Ectodermal cell (in vitro differentiated cells): ENCODE results near the gene CD300A.

Experiments used
- H3K27ac ChIP-seq: 2 replicates; pipeline ENCODE4 v1.7.0; 2013; ENCODE audit warnings: mild to moderate bottlenecking, low read depth, low read length; ENCODE audit not compliant: insufficient read depth, poor library complexity, severe bottlenecking
- H3K27me3 ChIP-seq: 2 replicates; pipeline ENCODE4 v1.7.0; 2013; ENCODE audit warnings: mild to moderate bottlenecking, low read length; ENCODE audit not compliant: insufficient read depth, control insufficient read depth, poor library complexity, severe bottlenecking
- H3K36me3 ChIP-seq: one replicate; pipeline ENCODE4 v1.7.0; 2013; ENCODE audit warnings: low read length; ENCODE audit not compliant: control insufficient read depth, insufficient read depth
- H3K4me1 ChIP-seq: one replicate; pipeline ENCODE4 v1.7.0; 2013; ENCODE audit warnings: low read length; ENCODE audit not compliant: control insufficient read depth, insufficient read depth
- H3K4me3 ChIP-seq: 2 replicates; pipeline ENCODE4 v1.7.0; 2013; ENCODE audit warnings: low read depth, low read length, control low read depth; ENCODE audit not compliant: insufficient read depth
- H3K9me3 ChIP-seq: 2 replicates; pipeline ENCODE4 v1.7.0; 2013; ENCODE audit warnings: mild to moderate bottlenecking, low read length, moderate library complexity; ENCODE audit not compliant: control insufficient read depth
- WGBS, 2 experiments: methylation state at CpG; one replicate each; pipeline ENCODE4 v1.1.7; 2013; ENCODE audit warnings: missing lambda C conversion rate in 2 of 2; 5-methylcytosine and 5-hydroxymethylcytosine counted together

The CD300A gene

GRCh38 chr17:74465378-74466110, 890 bp upstream of the CD300A start:
- peaks cover 6% of the 10 kb centered on the region for H3K4me1 ChIP-seq
- H3K27ac ChIP-seq, result no peak overlapping the region
- H3K36me3 ChIP-seq, result no peaks in the 10 kb centered on the region
- H3K4me3 ChIP-seq, result no peak overlapping the region
- H3K27me3 ChIP-seq, result no peaks in the 10 kb centered on the region
- WGBS, 2 experiments, result 88 to 93% methylated on average over 8 of the region's 8 CpGs
- H3K9me3 ChIP-seq, result no peaks in the 10 kb centered on the region

DNA sequence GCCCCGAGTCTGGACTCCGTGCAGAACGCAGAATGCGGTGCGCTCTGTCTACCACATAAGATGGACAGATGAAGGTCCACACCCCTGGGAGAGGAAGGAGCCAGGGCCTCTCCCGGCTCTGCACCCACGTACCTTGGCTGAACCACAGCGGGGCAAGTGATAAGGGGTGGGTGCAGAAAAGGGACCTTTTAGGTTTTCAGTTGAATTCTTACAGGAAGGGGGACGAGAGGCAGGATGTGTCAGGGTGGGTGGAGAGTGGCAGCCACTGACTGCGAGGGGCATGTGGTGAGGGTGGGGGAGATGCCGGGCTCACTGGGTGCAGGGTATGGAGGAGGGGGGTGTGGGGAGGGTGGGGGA, 372 bp downstream of the CD300A start:
- Histone ChIP-seq H3K9me3 (no peaks in the 10 kb centered on the region), H3K27ac (no peak overlapping the region), H3K4me3 (no peak overlapping the region), H3K27me3 (no peaks in the 10 kb centered on the region), H3K4me1 (peaks cover 6% of the 10 kb centered on the region), H3K36me3 (no peaks in the 10 kb centered on the region)
- 86 to 90% methylated on average over 11 of the region's 11 CpGs for WGBS, 2 experiments

DNA sequence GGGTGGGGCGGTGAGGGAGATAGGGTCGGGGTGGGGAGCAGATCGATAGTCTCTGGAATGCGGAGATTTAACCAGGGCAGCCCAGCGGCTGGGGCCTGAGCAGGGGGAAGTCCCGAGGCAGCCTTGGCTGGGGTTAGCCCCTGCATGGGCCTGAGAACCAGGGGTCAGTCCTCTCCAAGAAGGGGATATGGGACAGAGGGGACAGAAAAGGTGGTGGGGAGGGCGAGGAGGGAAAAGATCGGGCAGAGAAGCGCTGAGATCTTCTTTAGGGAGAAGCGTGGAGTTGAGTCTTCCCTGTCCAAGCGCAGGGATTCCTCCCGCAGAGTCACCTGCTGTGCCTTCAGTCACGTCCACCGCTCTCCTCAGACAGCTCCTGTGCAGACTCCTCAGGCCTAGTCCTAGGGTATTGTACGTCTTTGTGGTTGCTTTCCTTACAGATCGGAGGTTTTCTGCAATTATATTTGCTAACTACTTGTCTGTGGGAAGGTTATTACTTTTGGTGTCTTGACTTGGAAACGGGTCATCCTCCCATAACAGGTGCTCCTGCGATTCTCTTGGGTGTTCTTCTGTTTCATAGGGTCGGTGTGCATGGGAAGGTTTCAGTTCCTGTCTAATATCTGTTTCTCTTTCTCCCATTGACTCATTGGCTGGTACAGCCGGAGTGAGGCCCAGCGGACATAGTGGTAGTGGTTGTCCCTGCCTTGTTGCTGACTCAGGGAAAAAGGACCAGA, 952 bp downstream of the CD300A start:
- Histone ChIP-seq H3K4me3 (no peak overlapping the region), H3K27me3 (no peaks in the 10 kb centered on the region), H3K36me3 (no peaks in the 10 kb centered on the region), H3K9me3 (no peaks in the 10 kb centered on the region), H3K4me1 (peaks cover 6% of the 10 kb centered on the region), H3K27ac (no peak overlapping the region)
- 53 to 56% methylated on average over 21 of the region's 21 CpGs for WGBS, 2 experiments

DNA sequence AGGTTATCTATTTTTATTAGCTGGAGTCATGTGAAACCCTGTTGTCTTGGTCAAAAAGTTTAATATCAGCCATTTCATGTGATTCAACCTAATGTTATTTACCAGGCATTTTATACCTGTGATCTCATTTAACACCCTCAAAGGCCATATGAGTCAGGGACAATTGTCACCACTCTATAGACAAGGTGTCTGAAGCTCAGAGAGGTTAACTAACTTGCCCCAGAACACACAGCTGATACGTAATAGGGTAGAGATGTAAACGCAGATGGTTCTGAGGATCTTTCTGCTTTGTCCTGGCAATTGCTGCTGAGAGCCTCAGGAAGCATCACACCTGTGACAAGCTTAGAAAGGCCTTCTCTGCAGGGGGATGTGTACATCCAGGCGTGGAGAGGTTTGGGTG, 4.9 kb downstream of the CD300A start:
- 95 to 97% methylated on average over 3 of the region's 3 CpGs for WGBS, 2 experiments
- H3K36me3 ChIP-seq, result no peaks in the 10 kb centered on the region

DNA sequence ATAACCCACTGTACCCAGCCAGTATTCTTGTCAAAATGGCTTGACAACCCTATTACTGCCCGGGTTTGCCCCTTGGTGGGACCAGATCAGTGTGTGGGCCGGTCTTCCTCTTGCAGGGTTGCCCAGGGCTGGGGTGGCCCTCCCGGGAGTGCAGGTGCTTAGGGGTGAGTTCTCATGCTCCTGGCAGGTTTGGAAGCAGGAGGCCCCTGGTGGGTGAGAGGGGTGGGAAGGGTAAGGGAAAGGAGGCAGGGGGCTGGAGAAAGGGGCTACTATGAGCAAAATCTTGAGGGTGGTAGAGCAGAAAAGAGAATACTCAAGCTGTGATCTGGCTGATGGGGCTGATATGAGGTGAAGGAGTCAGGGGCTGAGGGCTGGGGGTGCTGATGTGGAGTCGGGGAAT, 6.5 kb downstream of the CD300A start:
- no peak overlapping the region for H3K27ac ChIP-seq
- no peaks in the 10 kb centered on the region for H3K9me3 ChIP-seq
- no peak overlapping the region for H3K4me3 ChIP-seq
- WGBS, 2 experiments, result 92% methylated on average over 4 of the region's 4 CpGs
- H3K36me3 ChIP-seq, result no peaks in the 10 kb centered on the region
- H3K4me1 ChIP-seq, result no peaks in the 10 kb centered on the region
- no peaks in the 10 kb centered on the region for H3K27me3 ChIP-seq

More for the DNA sequence above, 4.9 kb downstream of the CD300A start:
- no peak overlapping the region for H3K27ac ChIP-seq
- H3K27me3 ChIP-seq, result no peaks in the 10 kb centered on the region
- H3K9me3 ChIP-seq, result no peaks in the 10 kb centered on the region
- no peak overlapping the region for H3K4me3 ChIP-seq
- peaks cover 6% of the 10 kb centered on the region for H3K4me1 ChIP-seq

DNA sequence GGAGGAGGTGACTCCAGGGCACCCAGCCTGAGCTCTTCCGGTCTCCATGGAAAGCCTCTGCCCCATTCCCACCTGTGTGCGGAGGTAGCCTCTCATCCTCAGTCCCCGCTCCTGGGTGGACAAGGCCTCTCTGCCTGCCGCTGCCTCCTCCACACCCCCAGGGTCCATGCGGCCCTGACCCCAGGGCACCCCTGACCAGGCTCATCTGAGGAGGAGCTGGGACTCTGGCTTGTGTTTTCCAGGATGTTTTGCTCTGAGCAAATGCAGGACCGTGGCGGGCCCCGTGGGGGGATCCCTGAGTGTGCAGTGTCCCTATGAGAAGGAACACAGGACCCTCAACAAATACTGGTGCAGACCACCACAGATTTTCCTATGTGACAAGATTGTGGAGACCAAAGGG, 6.9 kb downstream of the CD300A start:
- no peaks in the 10 kb centered on the region for H3K4me1 ChIP-seq
- no peak overlapping the region for H3K4me3 ChIP-seq
- H3K9me3 ChIP-seq, result no peaks in the 10 kb centered on the region
- 92 to 93% methylated on average over 8 of the region's 8 CpGs for WGBS, 2 experiments
- no peaks in the 10 kb centered on the region for H3K27me3 ChIP-seq
- H3K36me3 ChIP-seq, result no peaks in the 10 kb centered on the region
- H3K27ac ChIP-seq, result no peak overlapping the region

DNA sequence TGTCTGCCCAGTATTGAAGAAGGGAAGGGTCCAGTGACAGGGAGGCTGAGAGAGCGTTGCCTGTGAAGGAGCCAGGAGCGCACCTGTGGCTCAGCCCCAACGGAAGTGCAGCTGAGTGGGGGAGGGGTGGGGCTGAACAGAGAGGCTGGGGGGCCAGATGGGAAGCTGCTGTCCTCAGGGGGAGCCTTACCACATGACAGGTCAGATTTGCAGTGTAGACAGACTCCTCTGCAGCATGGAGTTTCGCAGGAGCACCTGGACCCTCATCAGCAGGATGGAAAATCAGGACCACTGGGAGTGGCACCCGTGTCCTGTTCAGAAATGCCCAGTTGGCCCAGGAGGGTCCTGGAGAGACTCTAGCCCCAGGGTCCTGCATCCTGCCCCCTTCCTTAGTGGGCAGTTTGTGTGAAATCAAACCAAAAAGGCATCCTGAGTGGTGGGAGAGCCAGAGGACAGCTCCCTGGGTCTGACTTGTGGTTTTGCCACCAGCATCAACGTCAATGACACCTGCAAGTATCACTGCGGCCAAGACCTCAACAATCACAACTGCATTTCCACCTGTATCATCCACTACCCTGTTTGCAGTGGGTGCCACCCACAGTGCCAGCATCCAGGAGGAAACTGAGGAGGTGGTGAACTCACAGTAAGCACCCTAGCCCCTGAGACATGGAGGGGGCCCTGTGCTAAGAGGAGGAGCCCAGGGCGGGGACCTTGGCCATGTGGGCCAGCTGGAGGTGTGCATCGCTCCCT, 7.8 kb downstream of the CD300A start:
- no peaks in the 10 kb centered on the region for H3K9me3 ChIP-seq
- H3K27me3 ChIP-seq, result no peaks in the 10 kb centered on the region
- H3K36me3 ChIP-seq, result no peaks in the 10 kb centered on the region
- H3K27ac ChIP-seq, result no peak overlapping the region
- WGBS, 2 experiments, result 85 to 89% methylated on average over 9 of the region's 9 CpGs
- H3K4me3 ChIP-seq, result no peak overlapping the region
- no peaks in the 10 kb centered on the region for H3K4me1 ChIP-seq

DNA sequence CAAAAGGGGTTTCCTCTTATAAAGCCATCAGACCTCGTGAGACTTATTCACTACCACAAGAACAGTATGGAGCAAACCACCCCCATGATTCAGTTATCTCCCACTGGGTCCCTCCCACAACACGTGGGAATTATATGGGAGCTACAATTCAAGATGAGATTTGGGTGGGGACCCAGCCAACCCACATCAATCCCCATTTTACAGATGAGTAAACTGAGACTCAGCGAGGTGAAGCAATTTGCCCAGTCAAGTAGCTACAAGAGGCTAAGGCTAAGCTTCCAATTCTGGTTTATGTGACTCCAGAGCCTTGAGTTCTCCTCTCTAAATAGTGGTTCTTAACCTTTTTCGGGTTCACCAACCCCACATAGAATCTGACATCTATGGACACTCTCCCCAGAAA, 8.8 kb downstream of the CD300A start:
- 81 to 89% methylated on average over 4 of the region's 4 CpGs for WGBS, 2 experiments
- Histone ChIP-seq H3K27me3 (no peaks in the 10 kb centered on the region), H3K27ac (no peak overlapping the region), H3K4me1 (no peaks in the 10 kb centered on the region), H3K4me3 (no peak overlapping the region), H3K36me3 (no peaks in the 10 kb centered on the region), H3K9me3 (no peaks in the 10 kb centered on the region)

GRCh38 chr17:74477411-74477810, 11.0 kb downstream of the CD300A start:
- Histone ChIP-seq H3K9me3 (no peaks in the 10 kb centered on the region), H3K27me3 (no peaks in the 10 kb centered on the region), H3K36me3 (no peaks in the 10 kb centered on the region), H3K27ac (no peak overlapping the region), H3K4me3 (no peak overlapping the region), H3K4me1 (no peaks in the 10 kb centered on the region)
- WGBS, 2 experiments, result 88 to 95% methylated on average over 4 of the region's 4 CpGs

GRCh38 chr17:74478420-74479100, 12.1 kb downstream of the CD300A start:
- H3K27me3 ChIP-seq, result no peaks in the 10 kb centered on the region
- 80 to 88% methylated on average over 6 of the region's 6 CpGs for WGBS, 2 experiments

More at GRCh38 chr17:74478420-74479100, 12.1 kb downstream of the CD300A start:
- Histone ChIP-seq H3K4me3 (no peak overlapping the region), H3K27ac (no peak overlapping the region), H3K9me3 (no peaks in the 10 kb centered on the region), H3K4me1 (no peaks in the 10 kb centered on the region), H3K36me3 (no peaks in the 10 kb centered on the region)
